Skeletal muscle tissue (tissue), 4 donors: ENCODE results near the gene RNASE12. TPM values are rescaled to one million over a fixed set of nuclear protein-coding genes. Genes with fewer than 3 reads are reported as not detected.

ENCODE experiments used
- H3K27ac ChIP-seq: one replicate; pipeline ENCODE4 v1.7.0; 2013; ENCODE audit warnings: mild to moderate bottlenecking, low read depth, low read length, inconsistent platforms
- H3K27me3 ChIP-seq, 3 donors: one replicate each; pipeline ENCODE4 v1.7.0; 2013; ENCODE audit warnings: low read length in 3 of 3; ENCODE audit not compliant: control insufficient read depth in 3 of 3, insufficient read depth in 3 of 3
- H3K36me3 ChIP-seq, 3 donors: one replicate each; pipeline ENCODE4 v1.7.0; 2013; ENCODE audit warnings: low read length in 3 of 3; ENCODE audit not compliant: control insufficient read depth in 3 of 3, insufficient read depth in 3 of 3
- H3K4me1 ChIP-seq, 3 donors: one replicate each; pipeline ENCODE4 v1.7.0; 2013; ENCODE audit warnings: low read length in 3 of 3, mild to moderate bottlenecking in 3 of 3; ENCODE audit not compliant: control insufficient read depth in 3 of 3, insufficient read depth in 3 of 3
- H3K4me3 ChIP-seq, 3 donors: one replicate each; pipeline ENCODE4 v1.7.0; 2013; ENCODE audit warnings: low read length in 3 of 3
- H3K9ac ChIP-seq, 3 donors: one replicate each; pipeline ENCODE4 v1.7.0; 2013; ENCODE audit warnings: low read length in 3 of 3, mild to moderate bottlenecking in 3 of 3, moderate library complexity in 2 of 3, low read depth in 1 of 3
- H3K9me3 ChIP-seq, 3 donors: one replicate each; pipeline ENCODE4 v1.7.0; 2013; ENCODE audit warnings: low read length in 3 of 3; ENCODE audit not compliant: control insufficient read depth in 3 of 3
- total RNA-seq: library from RNA; depleted of rRNA; stranded (reverse); fragments of >200 nt; gene quantifications from one replicate; pipeline ENCODE4 v1.2.3, GENCODE V29; 2014
- donor health status: Osteomylitis.

Gene RNASE12
- total RNA-seq, 1 donor from 2014 or later = not detected

DNA sequence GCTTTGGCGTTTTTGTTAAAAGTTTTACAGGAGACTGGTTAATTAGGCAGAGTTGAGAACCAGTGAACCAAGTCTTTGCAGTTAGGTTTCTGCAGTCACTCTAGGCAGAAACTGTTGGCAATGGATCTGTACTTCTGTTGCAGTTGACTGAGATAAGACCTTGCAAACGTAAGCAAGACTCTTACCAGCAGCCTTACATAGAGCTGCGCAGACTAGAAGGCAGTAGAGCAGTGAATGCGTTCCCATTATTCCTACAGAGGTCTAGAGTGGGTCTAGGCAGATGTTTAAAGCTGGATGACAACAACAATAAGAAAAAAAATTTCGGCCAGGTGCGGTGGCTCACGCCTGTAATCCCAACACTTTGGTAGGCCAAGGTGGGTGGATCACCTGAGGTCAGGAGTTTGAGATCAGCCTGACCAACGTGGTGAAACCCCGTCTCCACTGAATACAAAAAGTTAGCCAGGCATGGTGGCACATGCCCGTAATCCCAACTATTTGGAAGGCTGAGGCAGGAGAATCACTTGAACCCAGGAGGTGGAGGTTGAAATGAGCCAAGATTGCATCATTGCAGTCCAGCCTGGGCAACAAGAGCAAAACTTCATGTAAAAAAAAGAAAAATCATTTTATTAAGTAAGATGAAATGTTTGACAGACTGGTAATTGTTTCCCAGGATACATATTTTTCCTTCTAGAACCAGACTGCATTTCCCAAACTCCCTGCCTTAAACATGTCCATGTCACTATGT is 42.6 kb downstream of the RNASE12 start:
- no peaks in the 10 kb centered on the region for H3K36me3 ChIP-seq
- no peaks in the 10 kb centered on the region for H3K9me3 ChIP-seq
- no peak overlapping the region for H3K9ac ChIP-seq
- no peak overlapping the region for H3K4me3 ChIP-seq
- H3K27ac ChIP-seq = no peak overlapping the region
- peaks cover 0 to 4% (median 4%) of the 10 kb centered on the region in 3 donors for H3K27me3 ChIP-seq
- no peaks in the 10 kb centered on the region for H3K4me1 ChIP-seq

DNA sequence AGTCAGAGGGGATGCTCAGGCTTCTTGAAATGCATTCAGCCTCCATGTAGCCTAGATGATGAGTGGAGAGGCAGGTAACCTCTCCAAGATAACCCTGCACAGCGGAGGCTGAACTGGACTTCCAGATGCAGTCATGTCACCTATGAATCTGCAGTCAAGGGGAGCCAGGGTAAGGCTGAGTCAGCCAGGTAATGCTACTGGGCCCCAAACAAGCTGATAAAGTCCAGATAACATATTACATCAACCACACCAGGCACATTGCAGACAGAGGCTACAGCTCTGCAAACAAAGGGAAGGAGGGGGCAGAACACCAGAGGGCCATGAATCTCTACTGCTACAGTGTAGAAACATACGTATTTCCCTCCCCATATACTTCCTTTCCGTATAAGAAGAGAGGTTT is 44.3 kb downstream of the RNASE12 start:
- no peak overlapping the region for H3K27ac ChIP-seq
- H3K9me3 ChIP-seq = no peaks in the 10 kb centered on the region
- H3K4me1 ChIP-seq = no peaks in the 10 kb centered on the region
- H3K36me3 ChIP-seq = no peaks in the 10 kb centered on the region
- no peak overlapping the region for H3K4me3 ChIP-seq
- no peak overlapping the region for H3K9ac ChIP-seq
- H3K27me3 ChIP-seq = peaks cover 0 to 4% (median 4%) of the 10 kb centered on the region in 3 donors

Other genes with a start within 250 kb of the RNASE12 start
- 8.4 TPM for gene PARP2, start 247.7 kb downstream of the RNASE12 start, total RNA-seq
- gene TEP1, start 177.9 kb downstream of the RNASE12 start, total RNA-seq = 10.4 TPM
- gene KLHL33, start 155.2 kb downstream of the RNASE12 start, total RNA-seq = 2.1 TPM
- 26.6 TPM for gene OSGEP, start 136.6 kb downstream of the RNASE12 start, total RNA-seq
- 64.2 TPM for gene APEX1, start 136.2 kb downstream of the RNASE12 start, total RNA-seq
- 13.0 TPM for gene PIP4P1, start 129.9 kb downstream of the RNASE12 start, total RNA-seq
- 13.6 TPM for gene PNP, start 122.0 kb downstream of the RNASE12 start, total RNA-seq
- not detected for gene RNASE10, start 85.8 kb downstream of the RNASE12 start, total RNA-seq
- gene RNASE9, start 30.3 kb downstream of the RNASE12 start, total RNA-seq = not detected
- gene RNASE11, start 3.4 kb downstream of the RNASE12 start, total RNA-seq = not detected
- gene OR6S1, start 50.3 kb upstream of the RNASE12 start, total RNA-seq = not detected
- gene RNASE4, start 93.2 kb upstream of the RNASE12 start, total RNA-seq = 17.7 TPM
- 3.7 TPM for gene ANG, start 97.4 kb upstream of the RNASE12 start, total RNA-seq
- gene EDDM3A, start 154.5 kb upstream of the RNASE12 start, total RNA-seq = not detected
- not detected for gene EDDM3B, start 177.0 kb upstream of the RNASE12 start, total RNA-seq
- gene RNASE6, start 189.9 kb upstream of the RNASE12 start, total RNA-seq = 5.2 TPM
- gene RNASE1, start 211.5 kb upstream of the RNASE12 start, total RNA-seq = 113 TPM